Peyer's patch (tissue), 4 donors: ENCODE measurements around the gene CEACAM5. TPM values are rescaled to one million over a fixed set of nuclear protein-coding genes. Genes with fewer than 3 reads are reported as not detected.

Experiments used
- DNase-seq, 3 donors: peaks; one replicate each; pipeline ENCODE4 v3.0.0-alpha.2; 2017 to 2019
- H3K27ac ChIP-seq, 4 donors: fragments of 200-600 bp; sonication (generic); one replicate each; pipeline ENCODE4 v1.5.1; 2016 to 2019
- H3K27me3 ChIP-seq, 2 donors: fragments of 200-600 bp; sonication (generic); one replicate each; pipeline ENCODE4 v1.5.1; 2019
- H3K36me3 ChIP-seq, 3 donors: fragments of 200-600 bp; sonication (generic); one replicate each; pipeline ENCODE4 v1.5.1; 2016 to 2019
- H3K4me1 ChIP-seq, 4 donors: fragments of 200-600 bp; sonication (generic); one replicate each; pipeline ENCODE4 v1.5.1; 2016 to 2019
- H3K4me3 ChIP-seq, 4 donors: fragments of 200-600 bp; sonication (generic); 1 replicate in 3 of 4; 2 replicates in 1 of 4; pipeline ENCODE4 v1.5.1; 2016 to 2019; ENCODE audit warnings: mild to moderate bottlenecking in 1 of 4
- H3K9me3 ChIP-seq, 4 donors: fragments of 200-600 bp; sonication (generic); one replicate each; pipeline ENCODE4 v1.5.1; 2016 to 2019; ENCODE audit warnings: mild to moderate bottlenecking in 1 of 4
- CTCF ChIP-seq, 6 experiments: fragments of 450-650 bp in 4 of 6; fragments of 200-600 bp in 2 of 6; sonication (generic) in 1 of 6; IDR thresholded peaks; one replicate each; pipeline ENCODE4 v1.5.1; 2017 to 2019; ENCODE audit warnings: antibody characterized with exemption in 6 of 6, mild to moderate bottlenecking in 3 of 6, moderate library complexity in 1 of 6
- POLR2A ChIP-seq, 2 donors: fragments of 450-650 bp; IDR thresholded peaks; one replicate each; pipeline ENCODE4 v1.5.1; 2017; ENCODE audit warnings: antibody characterized with exemption in 2 of 2, mild to moderate bottlenecking in 2 of 2, moderate library complexity in 2 of 2
- total RNA-seq, 4 donors: library from RNA; depleted of rRNA; stranded (reverse); fragments of >200 nt; gene quantifications; one replicate each; pipeline ENCODE4 v1.1.0, GENCODE V29; 2016

CEACAM5 gene
- total RNA-seq, 4 donors from 2014 or later, result 63.9 to 113 (median 99.3) TPM

DNA sequence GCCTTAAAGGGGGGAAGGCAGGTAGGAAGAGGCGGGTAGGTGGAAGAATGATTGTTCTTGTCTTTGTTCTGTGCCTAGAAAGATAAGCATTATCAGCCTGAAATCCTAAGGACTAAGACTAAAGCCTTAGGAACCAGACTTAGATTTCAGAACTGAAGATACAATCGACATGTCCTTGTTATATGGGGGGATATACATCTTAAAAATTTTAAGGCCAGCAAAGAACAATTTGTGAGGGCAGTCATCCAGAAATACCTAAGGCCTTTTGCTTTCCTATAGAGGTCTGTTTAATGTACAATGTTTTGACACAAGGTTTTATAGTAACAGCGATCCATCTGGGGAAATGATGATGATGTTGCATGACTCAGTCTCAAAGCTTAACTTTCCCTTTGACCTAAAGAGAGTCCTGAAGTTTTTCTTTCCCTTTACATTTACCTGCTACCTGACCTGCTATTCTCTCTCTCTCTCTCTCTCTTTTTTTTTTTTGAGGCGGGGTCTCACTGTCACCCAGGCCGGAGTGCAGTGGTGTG is 26.7 kb downstream of the CEACAM5 start:
- H3K27ac ChIP-seq, result peak overlapping the region in 3 of 4 donors; percentile 67 to 85 (median 80)
- TF ChIP-seq POLR2A (IDR thresholded peaks at IDR 0.05) (no peak), CTCF (IDR thresholded peaks at IDR 0.05) (no peak)
- DNase-seq, result no peak

GRCh38 chr19:41739361-41739760 is 30.9 kb downstream of the CEACAM5 start:
- Histone ChIP-seq H3K27me3 (no peaks in the 10 kb centered on the region), H3K9me3 (no peaks in the 10 kb centered on the region), H3K4me3 (no peak overlapping the region), H3K27ac (no peak overlapping the region), H3K36me3 (no peaks in the 10 kb centered on the region), H3K4me1 (peaks cover 0 to 5% (median 0%) of the 10 kb centered on the region in 4 donors)
- DNase-seq, result no peak
- no peak for TF ChIP-seq CTCF (IDR thresholded peaks at IDR 0.05)
- no peak for TF ChIP-seq POLR2A (IDR thresholded peaks at IDR 0.05)

More for the DNA sequence above, 26.7 kb downstream of the CEACAM5 start:
- H3K9me3 ChIP-seq, result no peaks in the 10 kb centered on the region
- H3K4me3 ChIP-seq, result no peak overlapping the region
- no peaks in the 10 kb centered on the region for H3K27me3 ChIP-seq
- H3K36me3 ChIP-seq, result no peaks in the 10 kb centered on the region
- H3K4me1 ChIP-seq, result peaks cover 0 to 1% (median 0%) of the 10 kb centered on the region in 4 donors

GRCh38 chr19:41740415-41741243 is 32.2 kb downstream of the CEACAM5 start:
- Histone ChIP-seq H3K27me3 (no peaks in the 10 kb centered on the region), H3K4me1 (peaks cover 0 to 10% (median 0%) of the 10 kb centered on the region in 4 donors), H3K9me3 (no peaks in the 10 kb centered on the region), H3K36me3 (no peaks in the 10 kb centered on the region), H3K27ac (peak overlapping the region in 1 of 4 donors; percentile 22), H3K4me3 (no peak overlapping the region)
- DNase-seq, result no peak
- TF ChIP-seq CTCF (IDR thresholded peaks at IDR 0.05) (no peak), POLR2A (IDR thresholded peaks at IDR 0.05) (no peak)

- Histone ChIP-seq H3K27me3 (no peaks in the 10 kb centered on the region), H3K9me3 (no peaks in the 10 kb centered on the region), H3K4me3 (no peak overlapping the region), H3K4me1 (peaks cover 0 to 10% (median 0%) of the 10 kb centered on the region in 4 donors), H3K27ac (no peak overlapping the region), H3K36me3 (no peaks in the 10 kb centered on the region)
- TF ChIP-seq CTCF (IDR thresholded peaks at IDR 0.05) (no peak), POLR2A (IDR thresholded peaks at IDR 0.05) (no peak)
- DNase-seq, result no peak
Observed at GRCh38 chr19:41741244-41741554, 32.8 kb downstream of the CEACAM5 start.

GRCh38 chr19:41744850-41745249 is 36.4 kb downstream of the CEACAM5 start:
- H3K9me3 ChIP-seq, result no peaks in the 10 kb centered on the region
- TF ChIP-seq CTCF (IDR thresholded peaks at IDR 0.05) (no peak), POLR2A (IDR thresholded peaks at IDR 0.05) (no peak)
- H3K4me1 ChIP-seq, result peaks cover 0 to 10% (median 0%) of the 10 kb centered on the region in 4 donors
- DNase-seq, result peak in 1 of 3 donors; percentile 54
- H3K27ac ChIP-seq, result peak overlapping the region in 3 of 4 donors; percentile 29 to 62 (median 60)
- no peaks in the 10 kb centered on the region for H3K27me3 ChIP-seq
- no peaks in the 10 kb centered on the region for H3K36me3 ChIP-seq
- H3K4me3 ChIP-seq, result no peak overlapping the region
